Endothelial cell of umbilical vein (primary cell): Measurements from ENCODE around the gene SDC3. TPM values are rescaled to one million over a fixed set of nuclear protein-coding genes. Genes with fewer than 3 reads are reported as not detected.

Source experiments
- BruUV-seq: library from RNA; stranded (reverse); fragments of 400-500 nt; replicated peaks from 2 replicates; lab custom pipeline; 2021; lab: Mats Ljungman, UMichigan
- CTCF ChIA-PET: fragments of 300-600, 350-600 bp; sonication (Branson Sonifier 250); formaldehyde crosslinking; loops from one replicate; lab custom pipeline; 2021; ENCODE audit warnings: antibody characterized with exemption, inconsistent platforms; lab: Charles Lee
- POLR2A ChIA-PET: fragments of 300-600, 350-600 bp; sonication (Branson Sonifier 250); formaldehyde crosslinking; loops from one replicate; lab custom pipeline; 2021; ENCODE audit warnings: antibody characterized with exemption, inconsistent platforms; lab: Charles Lee
- DNase-seq: peaks from one replicate; pipeline ENCODE4 v3.0.0-alpha.2; 2011; ENCODE audit warnings: low read depth, low spot score
- FAIRE-seq: peaks from 2 replicates; lab custom pipeline; 2011; peaks lifted over from hg19 to GRCh38; lab: Jason Lieb, UNC
- H2AFZ ChIP-seq: 2 replicates; pipeline ENCODE4 v1.6.0; 2012; ENCODE audit warnings: low read depth, low read length, control low read depth, inconsistent platforms
- H3K27ac ChIP-seq: 2 replicates; pipeline ENCODE4 v1.5.1; 2011; ENCODE audit warnings: low read depth, mild to moderate bottlenecking, control low read depth, low read length, moderate library complexity; ENCODE audit not compliant: insufficient read depth
- H3K27me3 ChIP-seq, 2 experiments: 2 replicates each; pipeline versions ENCODE4 v1.6.0 to v1.6.1; 2011; ENCODE audit warnings: low read length in 2 of 2, mixed read lengths in 1 of 2; ENCODE audit not compliant: control insufficient read depth in 2 of 2, insufficient read depth in 2 of 2
- H3K36me3 ChIP-seq, 2 experiments: 2 replicates in 1 of 2; 3 replicates in 1 of 2; pipeline ENCODE4 v1.5.1; 2011; ENCODE audit warnings: low read length in 2 of 2, mild to moderate bottlenecking in 1 of 2, moderate library complexity in 1 of 2; ENCODE audit not compliant: control insufficient read depth in 2 of 2, insufficient read depth in 2 of 2; ENCODE audit errors: extremely low read depth in 1 of 2
- H3K4me1 ChIP-seq: 3 replicates; pipeline ENCODE4 v1.5.1; 2011; ENCODE audit warnings: mild to moderate bottlenecking, low read length; ENCODE audit not compliant: control insufficient read depth, insufficient read depth; ENCODE audit errors: extremely low read depth
- H3K4me2 ChIP-seq: 2 replicates; pipeline ENCODE4 v1.6.1; 2011; ENCODE audit warnings: low read length, control low read depth, mixed read lengths; ENCODE audit not compliant: insufficient read depth
- H3K4me3 ChIP-seq, 3 experiments: fragments of 200-600 bp in 1 of 3; sonication (generic), shearing (Covaris generic) in 1 of 3; replicated peaks in 1 of 3; 2 replicates each; pipeline ENCODE4 v1.5.1; 2011 to 2016; ENCODE audit warnings: control low read depth in 3 of 3, low read length in 3 of 3, mild to moderate bottlenecking in 2 of 3, inconsistent platforms in 1 of 3, low read depth in 1 of 3, moderate library complexity in 1 of 3; ENCODE audit not compliant: insufficient read depth in 1 of 3
- H3K79me2 ChIP-seq: 2 replicates; pipeline ENCODE4 v1.6.0; 2012; ENCODE audit warnings: low read length, inconsistent platforms; ENCODE audit not compliant: control insufficient read depth, insufficient read depth
- H3K9ac ChIP-seq: replicated peaks from 2 replicates; pipeline ENCODE3; 2011; ENCODE audit warnings: low read length, control low read depth; ENCODE audit not compliant: insufficient read depth; ENCODE audit errors: extremely low read depth
- H3K9me1 ChIP-seq: replicated peaks from 3 replicates; pipeline ENCODE4 v1.6.0; 2011; ENCODE audit warnings: mild to moderate bottlenecking, low read length; ENCODE audit not compliant: control insufficient read depth, insufficient read depth; ENCODE audit errors: extremely low read depth
- H3K9me3 ChIP-seq: replicated peaks from 2 replicates; pipeline ENCODE4 v1.5.1; 2012; ENCODE audit warnings: low read length, inconsistent platforms; ENCODE audit not compliant: control insufficient read depth, insufficient read depth
- H4K20me1 ChIP-seq: replicated peaks from 2 replicates; pipeline ENCODE3; 2011; ENCODE audit warnings: mild to moderate bottlenecking, low read length; ENCODE audit not compliant: control insufficient read depth, insufficient read depth; ENCODE audit errors: extremely low read depth
- EZH2 ChIP-seq: IDR thresholded peaks from 2 replicates; pipeline ENCODE4 v1.6.1; 2012; ENCODE audit warnings: borderline replicate concordance, low read depth, mild to moderate bottlenecking, moderate library complexity, low read length, inconsistent platforms; ENCODE audit not compliant: severe bottlenecking
- FOS ChIP-seq: IDR thresholded peaks from 2 replicates; pipeline ENCODE4 v1.6.1; 2011; ENCODE audit warnings: mild to moderate bottlenecking, low read length, moderate library complexity, borderline replicate concordance; ENCODE audit not compliant: insufficient read depth
- GATA2 ChIP-seq: IDR thresholded peaks from 2 replicates; pipeline ENCODE4 v1.7.0; 2011; ENCODE audit warnings: low read depth, mild to moderate bottlenecking, moderate library complexity, mixed read lengths, low read length; ENCODE audit not compliant: insufficient read length, insufficient read depth
- JUN ChIP-seq: IDR thresholded peaks from 2 replicates; pipeline ENCODE4 v1.6.1; 2011; ENCODE audit warnings: borderline replicate concordance, low read depth; ENCODE audit not compliant: insufficient read length, insufficient read depth
- MYC ChIP-seq: IDR thresholded peaks from one replicate; pipeline ENCODE4 v1.6.1; 2011; ENCODE audit warnings: mild to moderate bottlenecking, low read depth, low read length
- POLR2A ChIP-seq: IDR thresholded peaks from 2 replicates; pipeline ENCODE4 v1.6.1; 2012; ENCODE audit warnings: low read depth, mild to moderate bottlenecking, control low read depth, low read length
- POLR2AphosphoS5 ChIP-seq: IDR thresholded peaks from 2 replicates; pipeline ENCODE4 v1.6.1; 2012; ENCODE audit warnings: low read depth, mild to moderate bottlenecking, control low read depth, low read length, moderate library complexity; ENCODE audit not compliant: insufficient read depth
- dilution Hi-C: fragments of 300-500 bp; cut with MboI; formaldehyde crosslinking; loops from one replicate; pipeline ENCODE4 v1.15.0; 2019; ENCODE audit warnings: low sequenced_read_pairs; ENCODE audit not compliant: extremely low pct_ligation_motif_present
- intact Hi-C: fragments of 100-400 bp; cut with micrococcal nuclease; formaldehyde crosslinking; loops from one replicate; pipeline ENCODE4 v1.10.0; 2022
- polyA plus RNA-seq, 4 experiments: library from polyadenylated mRNA; depleted of rRNA in 3 of 4; stranded (reverse) in 3 of 4; unstranded in 1 of 4; fragments of >200 nt; gene quantifications; 2 replicates each; pipeline versions ENCODE4 v1.2.1 to v1.2.3, GENCODE V29; 2011 to 2012; ENCODE audit warnings: missing spikeins in 1 of 4
- total RNA-seq: library from RNA; stranded (reverse); gene quantifications from 2 replicates; pipeline ENCODE4 v1.2.3, GENCODE V29; 2021
- TF ChIP-seq, protein P1 (sequence below): IDR thresholded peaks from 2 replicates; pipeline ENCODE4 v1.6.1; 2011; ENCODE audit not compliant: insufficient read depth, insufficient read length
- TF ChIP-seq, protein P2 (sequence below), 2 donors: IDR thresholded peaks; 1 replicate in 1 of 2; 2 replicates in 1 of 2; pipeline ENCODE4 v1.5.1; 2011; ENCODE audit warnings: low read length in 2 of 2, mild to moderate bottlenecking in 2 of 2, moderate library complexity in 2 of 2, control low read depth in 1 of 2, inconsistent platforms in 1 of 2, low read depth in 1 of 2; ENCODE audit not compliant: insufficient read depth in 1 of 2; ENCODE audit errors: extremely low read depth in 1 of 2

SDC3 gene
- total and polyA plus RNA-seq, 2 donors (not counting 3 experiments of a cell fraction or from before 2014, with no cell fraction given): 7.1 to 25.9 TPM

DNA sequence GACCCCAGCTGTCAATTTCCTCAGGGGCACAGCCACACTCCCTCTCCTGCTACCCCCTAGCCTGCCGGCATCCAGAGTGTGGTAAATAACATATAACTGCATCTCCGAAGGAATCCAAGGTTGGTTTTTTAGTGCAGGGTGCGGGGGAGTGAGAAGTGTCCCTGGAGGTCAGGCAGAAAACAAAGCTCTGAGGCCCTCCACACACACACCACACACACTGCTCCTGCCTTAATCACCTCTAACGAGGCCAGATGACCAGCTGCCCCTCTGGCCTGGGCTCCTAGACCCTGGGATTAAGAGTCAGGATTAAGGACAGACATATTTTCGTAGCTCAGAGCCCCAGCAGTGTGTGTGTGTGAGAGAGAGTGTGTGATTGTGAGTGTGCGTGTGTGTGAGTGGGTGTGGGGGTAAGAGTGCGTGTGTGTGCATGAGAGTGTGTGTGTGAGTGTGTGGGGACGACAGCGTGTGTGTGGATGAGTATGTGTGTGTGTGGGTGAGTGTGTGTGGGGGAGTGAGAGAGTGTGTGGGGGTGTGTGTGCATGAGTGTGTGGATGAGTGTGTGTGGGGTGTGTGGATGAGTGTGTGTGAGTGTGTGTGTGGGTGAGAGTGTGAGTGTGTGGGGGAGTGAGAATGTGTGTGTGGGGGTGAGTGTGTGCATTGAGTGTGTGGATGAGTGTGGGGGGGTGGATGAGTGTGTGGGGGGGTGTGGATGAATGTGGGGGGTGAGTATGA lies 14.6 kb downstream of the SDC3 start:
- no peaks in the 10 kb centered on the region for H3K36me3 ChIP-seq
- H3K9ac ChIP-seq: no peak overlapping the region
- no peak overlapping the region for H3K4me2 ChIP-seq
- no peaks in the 10 kb centered on the region for H3K27me3 ChIP-seq
- CTCF ChIA-PET: interaction anchor here (1.7 kb wide), 1 partner anchor 17 kb away, joined by 6 read pairs; no protein-coding TSS in a partner anchor
- POLR2A ChIA-PET: no interaction called here
- H3K4me3 ChIP-seq: no peak overlapping the region
- FAIRE-seq (no peak), DNase-seq (no peak)
- no peaks in the 10 kb centered on the region for H3K79me2 ChIP-seq
- TF ChIP-seq POLR2AphosphoS5 (no peak), FOS (no peak), POLR2A (no peak), MYC (no peak), EZH2 (no peak)
- TF ChIP-seq, protein P1, sequence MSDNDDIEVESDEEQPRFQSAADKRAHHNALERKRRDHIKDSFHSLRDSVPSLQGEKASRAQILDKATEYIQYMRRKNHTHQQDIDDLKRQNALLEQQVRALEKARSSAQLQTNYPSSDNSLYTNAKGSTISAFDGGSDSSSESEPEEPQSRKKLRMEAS: no peak
- no peak overlapping the region for H3K27ac ChIP-seq
- intact Hi-C loops: no loop called here
- dilution Hi-C loops: no loop called here
- H3K9me1 ChIP-seq: no peaks in the 10 kb centered on the region
- H2AFZ ChIP-seq: no peak overlapping the region
- BruUV-seq: no TSS peak
- H3K4me1 ChIP-seq: no peaks in the 10 kb centered on the region
- H4K20me1 ChIP-seq: no peaks in the 10 kb centered on the region
- H3K9me3 ChIP-seq: no peaks in the 10 kb centered on the region

DNA sequence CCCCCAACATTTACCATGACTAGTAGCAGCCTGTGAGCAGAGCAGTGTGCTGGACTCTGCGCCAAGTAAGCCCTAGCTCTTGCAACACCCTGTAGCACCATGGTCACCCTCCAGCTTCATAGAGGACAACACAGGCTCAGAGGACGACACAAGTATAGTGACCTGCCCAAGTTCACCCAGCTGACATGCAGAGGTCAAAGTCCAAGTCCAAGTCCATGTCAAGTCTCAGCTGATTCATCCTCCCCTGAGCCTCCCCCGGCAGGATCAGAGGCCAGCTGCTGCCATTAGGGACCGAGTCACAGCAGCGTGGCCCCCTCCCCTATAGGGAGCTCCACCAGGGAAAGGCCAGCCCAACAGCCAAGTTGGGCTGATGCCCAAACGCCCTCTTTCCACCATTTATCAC lies 15.9 kb downstream of the SDC3 start:
- Histone ChIP-seq H3K27me3 (no peaks in the 10 kb centered on the region), H2AFZ (no peak overlapping the region), H3K4me1 (no peaks in the 10 kb centered on the region), H3K9me3 (no peaks in the 10 kb centered on the region), H3K36me3 (no peaks in the 10 kb centered on the region), H3K4me2 (no peak overlapping the region), H3K79me2 (no peaks in the 10 kb centered on the region), H3K9me1 (no peaks in the 10 kb centered on the region), H3K4me3 (no peak overlapping the region), H3K9ac (no peak overlapping the region), H4K20me1 (no peaks in the 10 kb centered on the region), H3K27ac (no peak overlapping the region)
- dilution Hi-C loops: no loop called here
- DNase-seq: no peak
- TF ChIP-seq POLR2AphosphoS5 (no peak), EZH2 (no peak), POLR2A (no peak), MYC (no peak), FOS (no peak), GATA2 (no peak), JUN (no peak)
- TF ChIP-seq, protein P2, sequence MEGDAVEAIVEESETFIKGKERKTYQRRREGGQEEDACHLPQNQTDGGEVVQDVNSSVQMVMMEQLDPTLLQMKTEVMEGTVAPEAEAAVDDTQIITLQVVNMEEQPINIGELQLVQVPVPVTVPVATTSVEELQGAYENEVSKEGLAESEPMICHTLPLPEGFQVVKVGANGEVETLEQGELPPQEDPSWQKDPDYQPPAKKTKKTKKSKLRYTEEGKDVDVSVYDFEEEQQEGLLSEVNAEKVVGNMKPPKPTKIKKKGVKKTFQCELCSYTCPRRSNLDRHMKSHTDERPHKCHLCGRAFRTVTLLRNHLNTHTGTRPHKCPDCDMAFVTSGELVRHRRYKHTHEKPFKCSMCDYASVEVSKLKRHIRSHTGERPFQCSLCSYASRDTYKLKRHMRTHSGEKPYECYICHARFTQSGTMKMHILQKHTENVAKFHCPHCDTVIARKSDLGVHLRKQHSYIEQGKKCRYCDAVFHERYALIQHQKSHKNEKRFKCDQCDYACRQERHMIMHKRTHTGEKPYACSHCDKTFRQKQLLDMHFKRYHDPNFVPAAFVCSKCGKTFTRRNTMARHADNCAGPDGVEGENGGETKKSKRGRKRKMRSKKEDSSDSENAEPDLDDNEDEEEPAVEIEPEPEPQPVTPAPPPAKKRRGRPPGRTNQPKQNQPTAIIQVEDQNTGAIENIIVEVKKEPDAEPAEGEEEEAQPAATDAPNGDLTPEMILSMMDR (IDR thresholded peaks at IDR 0.05; ENCODE audit: extremely low read depth in 1 of 2, insufficient read depth in 1 of 2, low read depth in 1 of 2, low read length in 2 of 2): no peak
- TF ChIP-seq, protein P1: no peak
- ChIA-PET POLR2A (no interaction called here), CTCF (interaction anchor here (1.0 to 2.0 kb wide), 3 partner anchors 18 to 113 kb away, joined by 6 to 10 read pairs (median 6); no protein-coding TSS in a partner anchor)
- BruUV-seq: no TSS peak
- no peak for FAIRE-seq
- intact Hi-C loops: no loop called here
